NCI-H2227 (cell line): ENCODE data around the gene MAN1C1.

Experiments used
- DNase-seq: peaks from one replicate; lab custom pipeline; 2025; ENCODE audit not compliant: unreplicated experiment; lab: John Stamatoyannopoulos, UW

Gene MAN1C1

DNA sequence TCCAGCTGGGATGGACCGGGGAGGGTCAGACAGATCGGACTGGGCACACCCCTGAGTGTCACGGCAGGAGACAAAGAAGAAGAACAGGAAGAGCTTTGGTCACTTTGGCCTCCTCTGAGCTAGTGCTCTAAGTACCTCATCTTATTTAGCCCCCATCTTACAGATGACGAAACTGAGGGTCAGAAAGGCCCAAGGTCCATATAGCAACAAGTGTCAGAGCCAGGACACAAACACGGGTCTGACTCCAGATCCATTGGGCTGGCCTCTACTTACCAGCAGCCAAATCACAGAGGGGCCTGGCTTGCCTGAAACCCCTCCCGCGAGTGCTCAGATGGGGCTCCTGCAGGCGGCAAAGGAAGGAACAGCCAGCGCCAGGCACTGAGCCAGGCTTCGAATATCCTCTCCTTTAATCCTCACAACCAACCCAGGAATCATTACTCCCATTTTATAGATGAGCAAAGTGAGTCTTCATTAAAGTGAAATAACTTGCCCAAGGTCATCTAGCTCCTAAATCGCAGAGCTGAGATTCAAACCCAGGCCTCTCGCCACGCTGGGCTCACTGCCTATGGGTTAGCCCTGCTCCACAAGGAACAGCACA, 157.7 kb downstream of the MAN1C1 start:
- no peak for DNase-seq

DNA sequence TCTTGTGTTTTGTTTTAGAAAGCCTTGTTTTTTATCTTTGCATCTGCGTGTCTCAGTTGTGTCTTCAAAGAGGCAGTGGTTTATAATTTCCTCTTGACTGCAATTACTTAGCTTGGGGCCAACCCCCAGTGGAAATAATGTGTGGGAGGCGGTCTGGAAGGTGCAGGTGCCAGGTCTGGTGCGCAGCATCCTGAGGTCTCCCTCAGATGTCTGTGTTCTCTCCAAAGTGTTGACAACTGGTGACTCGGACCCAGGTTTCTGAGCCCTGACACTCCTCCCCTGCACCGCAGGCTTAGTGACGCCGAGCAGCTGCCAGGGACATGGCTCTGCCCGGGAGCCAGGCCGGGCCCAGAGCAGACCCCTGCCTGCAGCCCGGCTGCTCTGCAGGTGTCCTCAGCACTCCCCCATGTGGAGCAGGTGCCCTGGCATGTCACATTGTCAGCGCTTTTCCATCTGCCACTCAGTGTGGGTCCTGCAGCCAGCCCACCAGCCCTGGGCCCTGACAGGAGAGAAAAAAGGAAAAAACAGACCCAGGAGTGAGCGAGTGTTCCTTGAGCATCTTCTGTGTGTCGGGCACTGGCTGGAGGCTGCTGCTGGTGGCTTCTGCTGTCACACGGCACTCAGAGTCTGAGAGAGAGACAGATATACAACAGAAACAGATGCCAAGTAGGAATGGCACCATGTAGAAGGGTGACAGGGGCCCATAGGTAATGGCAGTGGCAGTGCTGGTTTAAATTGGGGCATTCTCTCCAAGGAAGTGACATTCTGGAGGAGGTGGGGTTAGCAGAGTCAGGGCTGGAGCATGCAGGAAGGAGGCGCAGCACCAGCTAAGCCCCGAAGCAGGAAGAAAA, 158.6 kb downstream of the MAN1C1 start:
- DNase-seq, result peak; percentile 77

DNA sequence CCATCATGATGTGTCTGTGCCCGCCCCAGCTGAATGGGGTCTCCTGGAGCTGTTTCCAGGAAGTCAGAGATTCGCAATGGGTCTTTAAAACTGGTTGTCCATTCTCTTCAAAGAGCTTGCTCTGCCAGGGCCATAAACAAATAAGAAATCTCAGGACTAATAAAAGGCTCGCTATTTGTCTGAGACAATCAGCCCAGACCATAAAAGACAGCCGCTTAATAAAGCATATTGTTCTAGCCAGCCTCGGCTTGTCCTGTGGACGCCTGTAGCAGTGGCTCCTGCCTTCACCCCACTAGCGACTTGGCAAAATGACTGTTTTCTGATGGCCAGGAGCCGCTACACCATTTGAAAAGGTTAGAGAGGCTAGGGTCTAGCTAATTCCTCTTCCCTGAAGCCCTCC, 162.8 kb downstream of the MAN1C1 start:
- DNase-seq, result no peak

DNA sequence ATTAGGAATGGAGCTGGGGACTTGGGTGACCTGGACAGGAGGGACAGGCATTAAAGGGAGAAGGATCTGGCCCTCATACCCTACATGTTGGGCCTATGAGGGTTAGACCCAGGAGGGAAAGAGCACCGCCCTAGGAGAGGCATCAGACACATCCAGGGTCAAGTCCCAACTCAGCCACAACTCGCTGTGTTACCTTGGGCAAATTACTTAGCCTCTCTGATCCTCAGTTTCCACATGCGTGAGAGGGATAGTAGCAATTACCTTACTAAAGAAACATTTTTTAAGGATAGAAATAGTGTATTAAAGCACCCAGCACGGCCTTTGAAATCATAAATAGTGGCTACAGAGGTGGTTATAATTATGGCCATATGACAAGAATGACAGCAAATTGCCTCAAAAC, 163.3 kb downstream of the MAN1C1 start:
- no peak for DNase-seq

DNA sequence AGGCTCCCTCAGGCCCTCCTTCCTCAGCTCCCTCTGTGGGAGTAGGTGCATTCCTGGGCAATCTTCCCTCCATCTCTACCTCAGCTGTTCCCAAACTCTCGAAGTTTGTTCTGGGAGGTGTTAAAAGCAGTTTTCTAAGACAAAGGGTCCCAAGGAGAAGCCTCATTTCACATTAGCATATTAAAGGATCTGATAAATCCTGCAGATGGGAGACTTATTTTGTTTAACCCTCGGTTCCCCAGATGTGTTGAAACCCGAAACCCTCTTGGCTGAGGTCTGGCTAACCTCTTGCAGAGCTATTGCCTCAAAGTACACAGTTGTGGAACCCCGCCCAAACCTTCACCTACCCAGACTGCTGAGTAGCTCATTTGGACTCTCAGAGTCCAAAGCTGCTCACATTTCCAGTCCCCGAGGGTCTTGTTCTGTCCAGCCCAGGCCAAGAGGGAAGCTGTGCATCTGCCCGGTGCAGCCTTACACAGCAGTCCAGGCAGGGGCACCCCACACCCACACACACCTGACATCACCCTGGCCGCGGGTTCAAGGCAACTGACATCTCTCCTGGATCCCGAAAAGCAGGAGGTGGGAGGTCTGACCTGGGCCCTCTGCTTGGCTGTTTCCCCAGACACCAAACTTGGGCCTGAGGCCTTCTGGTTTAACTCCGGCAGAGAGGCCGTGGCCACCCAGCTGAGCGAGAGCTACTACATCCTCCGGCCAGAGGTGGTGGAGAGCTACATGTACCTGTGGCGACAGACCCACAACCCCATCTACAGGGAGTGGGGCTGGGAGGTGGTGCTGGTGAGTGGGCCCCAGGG, 163.9 kb downstream of the MAN1C1 start:
- no peak for DNase-seq

DNA sequence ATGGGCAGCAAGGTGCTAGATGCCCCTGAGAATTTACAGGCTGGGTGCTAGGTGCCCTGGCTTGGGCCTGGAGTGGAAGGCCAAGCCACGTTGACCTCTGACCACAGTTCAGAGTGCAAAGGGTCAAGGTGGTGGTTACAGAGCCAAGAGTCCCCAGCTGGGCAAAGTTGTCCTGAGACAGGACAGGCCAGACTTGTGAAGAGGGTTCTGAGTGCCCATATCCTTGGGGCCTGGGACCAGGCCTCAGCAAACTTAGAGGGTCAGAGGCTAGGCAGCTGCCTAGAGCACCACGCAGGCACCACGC, 164.5 kb downstream of the MAN1C1 start:
- DNase-seq, result no peak

DNA sequence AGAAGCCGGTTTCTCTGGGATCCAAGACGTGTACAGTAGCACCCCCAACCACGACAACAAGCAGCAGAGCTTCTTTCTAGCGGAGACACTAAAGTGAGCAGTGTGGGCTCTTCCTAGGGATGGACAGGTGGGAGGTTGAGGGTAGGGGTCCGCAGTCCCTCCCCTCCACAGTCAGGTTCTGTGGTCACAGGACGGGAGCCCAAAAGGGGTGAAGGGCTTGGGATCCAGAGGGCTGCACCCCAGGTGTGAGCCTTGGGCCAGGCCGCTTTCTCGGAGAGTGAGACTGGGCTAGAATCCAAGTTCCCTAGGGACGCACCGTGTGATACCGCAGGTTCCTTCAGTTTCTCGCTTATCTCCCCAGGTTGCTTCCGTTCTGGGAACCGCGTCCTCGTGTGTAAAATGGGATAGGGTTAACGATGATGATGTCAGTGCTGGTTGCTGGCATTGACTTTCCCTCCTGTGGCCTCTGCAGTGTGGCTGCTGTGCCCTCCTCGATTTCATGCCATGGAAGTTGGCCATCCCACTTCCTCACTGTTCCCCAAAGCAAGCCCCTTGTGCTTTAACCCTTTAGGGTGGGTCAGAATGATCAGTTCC, 166.1 kb downstream of the MAN1C1 start:
- no peak for DNase-seq

DNA sequence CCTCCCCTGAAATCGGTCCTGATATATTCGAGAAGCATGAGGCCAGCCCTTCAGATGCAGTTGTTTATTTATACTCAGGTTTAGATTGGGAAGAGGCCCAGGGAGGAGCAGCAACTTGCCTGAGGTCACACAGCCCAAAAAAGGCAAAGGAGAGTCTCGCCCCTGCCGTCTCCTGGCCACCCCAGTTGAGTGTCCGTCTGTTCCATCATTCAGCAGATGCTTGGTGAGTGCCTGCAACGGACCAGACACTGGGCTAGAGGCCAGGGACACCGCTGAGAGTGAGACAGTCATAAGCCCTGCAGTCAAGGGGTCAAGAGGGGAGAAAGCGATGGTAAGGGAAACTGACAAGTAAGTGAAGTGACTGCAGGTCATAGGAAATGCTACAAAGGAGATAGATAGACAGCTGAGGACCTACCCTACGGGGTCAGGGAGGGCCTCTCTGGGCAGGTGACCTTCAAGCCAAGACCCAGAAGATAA, 168.0 kb downstream of the MAN1C1 start:
- no peak for DNase-seq

DNA sequence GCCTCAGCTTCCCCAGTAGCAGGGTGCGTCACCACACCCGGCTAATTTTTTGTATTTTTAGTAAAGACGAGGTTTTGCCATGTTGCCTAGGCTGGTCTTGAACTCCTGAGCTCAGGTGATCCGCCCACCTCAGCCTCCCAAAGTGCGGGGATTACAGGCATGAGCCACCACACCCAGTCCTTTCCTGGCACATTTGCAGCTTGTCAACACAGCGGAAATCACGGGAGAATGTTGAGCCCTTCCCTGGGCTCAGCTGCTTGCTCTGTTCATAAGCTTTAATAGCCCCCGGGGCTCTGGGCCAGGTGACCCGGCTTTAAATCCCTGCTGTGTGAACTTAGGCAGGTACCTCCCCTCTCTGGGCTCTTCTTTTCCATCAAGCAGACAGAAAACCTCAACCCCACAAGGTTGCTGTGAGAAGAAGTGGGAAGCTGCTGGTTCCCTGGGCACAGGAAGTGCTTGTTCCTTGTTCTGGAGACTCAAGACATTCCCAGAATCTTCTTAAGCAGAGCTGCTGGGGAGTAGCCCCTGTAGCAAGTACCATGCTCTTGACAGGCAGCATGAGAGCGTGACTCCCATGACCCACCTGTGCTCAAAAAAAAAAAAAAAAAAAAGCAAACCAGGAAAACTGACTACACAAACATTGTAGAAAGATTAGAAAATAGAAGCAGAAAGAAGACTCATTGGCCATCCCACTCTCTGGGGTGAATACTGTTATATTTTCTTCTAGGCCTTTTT, 168.9 kb downstream of the MAN1C1 start:
- no peak for DNase-seq

DNA sequence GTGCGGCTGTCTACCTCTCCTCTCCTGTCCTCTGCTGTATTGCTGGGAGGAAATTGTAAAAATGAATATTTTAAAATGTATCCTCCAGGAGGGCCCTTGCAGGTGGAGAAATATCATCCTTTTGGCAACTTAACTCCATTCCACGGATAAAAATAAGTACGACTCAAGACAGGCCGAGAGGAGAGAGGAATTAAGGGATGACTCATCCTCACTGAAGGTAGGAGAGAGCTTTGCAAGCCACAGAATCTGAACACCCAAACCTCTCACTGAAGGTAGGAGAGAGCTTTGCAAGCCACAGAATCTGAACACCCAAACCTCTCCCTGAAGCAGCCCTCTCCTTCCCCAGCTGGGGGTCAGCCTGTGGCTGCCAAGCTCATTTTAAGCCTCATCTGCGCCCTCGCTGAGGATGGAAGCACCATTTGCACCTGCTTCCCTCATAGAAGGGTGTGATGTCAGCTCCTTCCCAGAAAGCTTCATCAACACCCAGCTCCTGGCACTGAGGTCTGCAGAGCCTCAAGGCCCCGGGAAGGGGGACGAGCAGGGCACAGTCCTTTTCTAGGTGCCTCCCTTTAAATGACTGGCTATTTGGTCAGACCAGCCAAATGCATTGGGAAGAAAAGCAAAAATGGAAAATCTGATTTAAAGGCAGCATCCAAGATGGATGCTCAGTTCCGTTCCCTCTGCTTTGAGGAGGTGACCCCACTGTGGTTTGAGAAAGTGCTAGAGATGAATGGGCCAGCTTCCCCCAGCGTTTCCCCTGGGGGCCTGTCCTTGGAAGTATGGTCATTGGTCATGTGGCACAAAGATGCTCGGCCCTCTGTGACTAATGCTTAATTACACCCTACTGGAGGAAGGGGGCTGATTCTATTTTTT, 170.5 kb downstream of the MAN1C1 start:
- DNase-seq, result no peak

DNA sequence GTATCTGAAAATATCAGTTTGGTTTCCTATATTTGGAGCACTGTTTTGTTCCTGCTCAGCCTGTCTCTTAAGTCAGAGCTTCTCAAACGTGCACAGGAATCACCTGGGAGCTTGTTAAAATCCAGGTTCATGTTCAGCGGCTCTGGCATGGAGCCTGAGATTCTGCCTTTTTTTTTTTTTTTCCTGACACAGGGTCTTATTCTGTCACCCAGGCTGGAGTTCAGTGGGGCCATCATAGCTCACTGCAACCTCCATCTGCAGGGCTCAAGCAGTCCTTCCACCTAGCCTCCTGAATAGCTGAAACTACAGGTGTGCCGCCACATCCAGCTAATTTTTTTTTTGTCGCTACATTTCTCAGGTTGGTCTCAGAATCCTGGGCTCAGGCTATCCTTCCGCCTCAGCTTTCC, 171.2 kb downstream of the MAN1C1 start:
- no peak for DNase-seq

DNA sequence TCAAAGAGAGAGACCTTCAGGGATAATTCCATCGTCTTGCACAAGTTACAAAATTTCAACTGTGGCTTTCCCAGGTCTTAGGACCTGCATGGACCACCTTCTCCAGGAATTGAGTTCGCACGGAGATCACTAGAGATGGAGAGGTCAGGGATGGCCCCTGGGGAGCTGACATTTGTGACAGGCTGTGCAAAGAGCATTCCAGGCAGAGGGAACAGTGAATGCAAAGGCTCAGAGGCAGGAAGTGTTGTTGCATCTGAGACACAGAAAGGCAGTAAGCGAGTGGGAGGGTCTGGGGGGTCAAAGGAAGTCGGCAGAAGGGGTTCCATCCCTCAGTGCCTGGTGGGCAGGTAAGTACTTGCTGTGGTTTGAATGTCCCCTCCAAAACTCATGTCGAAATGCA, 173.9 kb downstream of the MAN1C1 start:
- no peak for DNase-seq

DNA sequence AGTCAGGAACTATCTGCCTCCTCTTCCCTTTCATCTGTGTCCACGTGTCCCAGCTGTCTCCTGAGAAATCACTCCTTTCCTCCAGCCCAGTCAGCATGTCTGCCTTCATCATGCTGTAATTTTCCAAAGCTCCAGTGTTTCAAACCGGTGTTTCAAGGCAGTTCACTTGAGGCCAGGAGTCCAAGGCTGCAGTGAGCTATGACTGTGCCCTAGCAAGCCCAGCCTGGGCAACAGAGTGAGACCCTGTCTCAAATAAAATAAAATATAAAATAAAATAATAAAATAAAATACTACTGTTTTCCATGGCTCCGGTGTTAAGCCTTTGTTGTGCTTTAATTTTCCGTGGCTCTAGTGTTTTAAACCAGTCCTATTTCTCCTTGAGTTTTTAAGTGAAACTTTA, 175.5 kb downstream of the MAN1C1 start:
- DNase-seq, result no peak

DNA sequence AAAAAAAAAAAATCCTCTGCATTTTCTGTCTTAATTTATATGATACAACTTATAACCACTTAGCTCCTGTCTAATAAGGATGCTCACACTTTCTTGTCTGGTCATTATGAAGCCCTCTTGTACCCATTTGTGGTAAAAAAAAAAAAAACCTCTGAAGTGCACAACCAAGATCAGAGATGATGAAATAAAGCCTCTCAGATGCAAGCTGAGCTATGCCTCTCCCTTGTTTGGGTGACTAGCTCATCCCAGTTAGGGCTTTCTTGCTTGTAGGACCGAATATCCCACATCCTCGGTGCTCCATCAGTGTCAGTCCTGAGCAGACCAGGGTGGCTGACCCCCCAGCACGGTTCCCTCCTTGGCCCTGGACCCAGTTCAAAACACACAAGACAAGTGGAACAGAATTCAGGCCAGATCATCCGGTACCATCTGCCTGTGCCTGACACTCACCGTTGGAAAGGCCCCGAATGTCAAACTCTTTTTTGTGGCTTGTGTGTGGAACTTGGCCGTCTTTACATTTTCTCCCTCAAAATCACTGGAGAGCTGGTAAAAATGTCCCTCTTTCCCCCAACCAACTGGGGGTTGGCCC, 177.1 kb downstream of the MAN1C1 start:
- DNase-seq, result no peak

DNA sequence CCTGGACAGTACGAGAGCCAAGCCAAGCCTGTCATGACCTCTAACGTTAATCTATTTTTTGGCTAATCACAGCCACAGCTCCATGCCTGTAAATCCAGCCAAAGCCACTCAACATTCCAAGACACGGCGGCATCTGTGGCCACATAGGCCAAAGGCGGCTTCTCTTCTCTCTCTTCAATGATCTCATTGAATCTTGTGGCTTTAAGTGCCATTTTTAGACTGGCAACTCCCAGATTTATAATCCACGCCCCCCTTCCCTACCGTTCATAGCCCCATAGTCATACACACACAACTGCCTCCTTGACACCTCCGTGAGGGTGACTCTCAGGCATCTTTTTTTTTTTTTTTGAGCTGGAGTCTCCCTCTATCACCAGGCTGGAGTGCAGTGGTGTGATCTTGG, 177.7 kb downstream of the MAN1C1 start:
- no peak for DNase-seq

DNA sequence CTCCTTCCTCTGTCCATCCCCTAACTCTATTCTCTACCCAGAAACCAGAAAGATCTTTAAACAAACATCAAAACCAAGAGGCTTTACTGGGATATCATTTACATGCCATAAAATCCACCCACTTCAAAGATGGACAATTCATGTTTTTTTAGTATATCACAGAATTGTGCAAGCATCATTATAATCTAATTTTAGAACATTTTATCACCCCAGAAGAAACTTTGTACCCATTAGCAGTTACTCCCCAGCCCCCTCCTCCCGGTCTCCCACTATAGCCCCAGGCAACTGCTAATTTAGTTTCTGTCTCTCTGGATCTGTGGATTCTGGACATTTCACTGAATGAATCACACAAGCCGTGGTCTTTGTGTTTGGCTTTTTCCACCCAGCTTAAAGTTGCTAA, 178.6 kb downstream of the MAN1C1 start:
- DNase-seq, result no peak

DNA sequence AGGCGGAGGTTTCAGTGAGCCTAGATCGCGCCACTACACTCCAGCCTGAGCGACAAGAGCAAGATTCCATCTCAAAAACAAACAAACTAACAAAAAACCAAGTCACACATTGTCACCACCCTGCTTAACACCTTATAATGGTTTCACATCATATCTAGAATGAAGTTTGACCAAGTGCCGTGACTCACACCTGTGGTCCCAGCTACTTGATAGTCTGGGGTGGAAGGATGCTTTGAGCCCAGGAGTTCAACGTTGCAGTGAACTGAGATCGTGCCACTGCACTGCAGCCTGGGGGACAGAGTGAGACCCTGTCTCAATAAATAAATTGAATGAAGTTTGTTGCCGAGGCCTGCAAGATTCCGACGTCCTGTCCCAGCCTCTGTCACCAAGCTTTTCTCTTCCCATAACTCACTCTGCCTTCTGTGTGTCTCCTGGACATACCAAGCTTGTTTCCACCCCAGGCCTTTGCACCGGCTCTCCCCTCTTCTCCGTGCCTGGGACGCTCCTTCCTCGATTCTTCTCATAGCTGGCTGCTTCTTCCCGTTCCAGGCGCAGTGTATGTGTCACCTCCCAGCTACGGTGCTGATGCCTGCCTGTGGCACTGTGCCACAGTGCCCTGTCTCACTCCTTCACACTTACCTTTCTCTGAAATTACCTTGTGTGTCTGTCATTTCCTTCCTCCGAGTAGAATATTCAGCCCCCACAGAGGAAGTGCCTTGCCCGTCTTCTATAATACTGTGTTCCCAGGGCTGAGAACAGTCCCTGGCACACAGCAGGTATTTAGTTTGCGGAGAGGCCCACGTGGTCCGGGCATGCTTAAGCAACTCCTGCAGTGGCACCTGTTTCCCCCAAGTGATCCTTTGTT, 179.6 kb downstream of the MAN1C1 start:
- DNase-seq, result no peak

DNA sequence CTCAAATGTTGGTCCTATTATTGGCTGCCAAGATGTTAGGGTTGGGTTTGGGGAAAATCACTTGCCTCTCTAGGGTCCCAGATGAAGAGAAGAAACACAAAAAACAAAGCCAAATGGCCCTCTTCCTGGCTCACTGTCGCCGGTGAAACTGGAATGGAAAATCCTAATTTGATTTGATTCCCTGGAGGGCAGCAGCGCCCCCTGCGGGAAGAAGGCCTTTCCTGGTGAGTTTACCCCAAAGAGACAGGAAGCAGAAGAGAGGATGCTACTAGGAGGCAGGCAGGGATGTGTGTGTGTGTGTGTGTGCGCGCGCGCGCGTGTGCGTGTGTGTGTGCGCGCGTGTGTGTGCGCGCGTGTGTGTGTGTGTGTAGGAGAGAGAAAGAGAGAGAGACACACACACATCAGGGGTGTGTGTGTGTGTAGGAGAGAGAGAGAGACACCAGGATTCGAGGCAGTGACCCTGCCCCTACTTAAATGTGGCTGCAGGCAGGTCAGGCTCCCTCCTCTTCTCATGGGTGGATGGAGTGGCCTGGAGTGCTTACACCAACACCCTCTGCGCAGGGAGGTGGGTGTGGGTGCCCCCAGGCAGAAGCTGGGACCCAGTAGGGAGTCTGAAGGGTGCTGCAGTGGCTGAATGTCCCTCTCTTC, 180.3 kb downstream of the MAN1C1 start:
- DNase-seq, result peak; percentile 93
